Psoas muscle (tissue), 8 donors: ENCODE results near the gene SYTL2. TPM values are rescaled to one million over a fixed set of nuclear protein-coding genes. Genes with fewer than 3 reads are reported as not detected.
"Not testable (repeated sequence)": the region's sequence is repeated elsewhere in the genome, so short reads cannot be mapped to it uniquely, and the experiment has no call there.

Source experiments
- ATAC-seq, 4 donors: fragments of 200-7000 bp; cut with Tn5 transposase; one replicate each; pipeline ENCODE4 v1.9.1; 2020; ENCODE audit warnings: moderate library complexity in 3 of 4, mild to moderate bottlenecking in 2 of 4
- DNase-seq, 2 donors: peaks; one replicate each; pipeline ENCODE4 v3.0.0-alpha.2; 2020
- H3K27ac ChIP-seq: fragments of 200-600 bp; one replicate; pipeline ENCODE4 v1.8.0; 2022
- H3K27me3 ChIP-seq, 3 donors: fragments of 200-600 bp in 1 of 3; one replicate each; pipeline versions ENCODE4 v1.6.1 to v1.8.0; 2013 to 2022; ENCODE audit warnings: low read length in 2 of 3, mild to moderate bottlenecking in 2 of 3, moderate library complexity in 1 of 3; ENCODE audit not compliant: insufficient read depth in 3 of 3
- H3K36me3 ChIP-seq, 2 donors: fragments of 200-600 bp in 1 of 2; one replicate each; pipeline versions ENCODE4 v1.6.1 to v1.8.0; 2013 to 2022; ENCODE audit warnings: low read depth in 1 of 2, mild to moderate bottlenecking in 1 of 2, moderate library complexity in 1 of 2; ENCODE audit not compliant: insufficient read depth in 1 of 2
- H3K4me1 ChIP-seq: fragments of 200-600 bp; one replicate; pipeline ENCODE4 v1.8.0; 2022
- H3K4me3 ChIP-seq: fragments of 200-600 bp; one replicate; pipeline ENCODE4 v1.8.0; 2022; ENCODE audit warnings: mild to moderate bottlenecking
- H3K9me3 ChIP-seq: fragments of 200-600 bp; one replicate; pipeline ENCODE4 v1.8.0; 2022
- WGBS, 3 donors: extraction: QIAGEN DNeasy Blood & Tissue Kit; methylation state at CpG; one replicate each; pipeline versions ENCODE4 v1.1.6 to v1.1.7; 2013; 5-methylcytosine and 5-hydroxymethylcytosine counted together
- intact Hi-C, 2 donors: fragments of 100-400 bp; cut with DNase I; formaldehyde crosslinking; loops; one replicate each; pipeline versions ENCODE4 v1.11.0 to v1.14.2; 2022
- long read RNA-seq, 2 donors: library from polyadenylated mRNA; unstranded; transcript quantifications; one replicate each; pipeline ENCODE4 v2.0.0, GENCODE V29; 2021
- polyA plus RNA-seq, 3 donors: library from polyadenylated mRNA; stranded (reverse); fragments of 200-250 nt; gene quantifications; one replicate each; pipeline ENCODE4 v1.2.3, GENCODE V29; 2013
- total RNA-seq, 4 donors: library from RNA; stranded (reverse); fragmentation: NEBNext Ultra II Directional in 2 of 4; extraction: Animal tissue kit (Norgen Biotek cat#: 25700) in 2 of 4; gene quantifications; one replicate each; pipeline versions ENCODE4 v1.2.1 to v1.2.4, GENCODE V29; 2021 to 2023
- TF ChIP-seq, protein P1 (sequence below): fragments of 200-600 bp; IDR thresholded peaks from one replicate; pipeline ENCODE4 v1.8.0; 2022; ENCODE audit warnings: antibody characterized with exemption
- donor health status: healthy with polysubstance abuse.
- donor health status: DM: no; HTN: no; CAD: no; lungs with moderate emphysema.
- donor health status: Bipolar disorder and iron deficiency.
- donor health status: healthy.
- donor health status: DM: yes; HTN: yes; CAD: no.
- donor health status: DM: no; HTN: no; CAD: no.
- donor health status: DM: no; HTN: no; CAD: no.
- donor health status: DM: yes; HTN: yes; CAD: no.

SYTL2 gene, protein sequence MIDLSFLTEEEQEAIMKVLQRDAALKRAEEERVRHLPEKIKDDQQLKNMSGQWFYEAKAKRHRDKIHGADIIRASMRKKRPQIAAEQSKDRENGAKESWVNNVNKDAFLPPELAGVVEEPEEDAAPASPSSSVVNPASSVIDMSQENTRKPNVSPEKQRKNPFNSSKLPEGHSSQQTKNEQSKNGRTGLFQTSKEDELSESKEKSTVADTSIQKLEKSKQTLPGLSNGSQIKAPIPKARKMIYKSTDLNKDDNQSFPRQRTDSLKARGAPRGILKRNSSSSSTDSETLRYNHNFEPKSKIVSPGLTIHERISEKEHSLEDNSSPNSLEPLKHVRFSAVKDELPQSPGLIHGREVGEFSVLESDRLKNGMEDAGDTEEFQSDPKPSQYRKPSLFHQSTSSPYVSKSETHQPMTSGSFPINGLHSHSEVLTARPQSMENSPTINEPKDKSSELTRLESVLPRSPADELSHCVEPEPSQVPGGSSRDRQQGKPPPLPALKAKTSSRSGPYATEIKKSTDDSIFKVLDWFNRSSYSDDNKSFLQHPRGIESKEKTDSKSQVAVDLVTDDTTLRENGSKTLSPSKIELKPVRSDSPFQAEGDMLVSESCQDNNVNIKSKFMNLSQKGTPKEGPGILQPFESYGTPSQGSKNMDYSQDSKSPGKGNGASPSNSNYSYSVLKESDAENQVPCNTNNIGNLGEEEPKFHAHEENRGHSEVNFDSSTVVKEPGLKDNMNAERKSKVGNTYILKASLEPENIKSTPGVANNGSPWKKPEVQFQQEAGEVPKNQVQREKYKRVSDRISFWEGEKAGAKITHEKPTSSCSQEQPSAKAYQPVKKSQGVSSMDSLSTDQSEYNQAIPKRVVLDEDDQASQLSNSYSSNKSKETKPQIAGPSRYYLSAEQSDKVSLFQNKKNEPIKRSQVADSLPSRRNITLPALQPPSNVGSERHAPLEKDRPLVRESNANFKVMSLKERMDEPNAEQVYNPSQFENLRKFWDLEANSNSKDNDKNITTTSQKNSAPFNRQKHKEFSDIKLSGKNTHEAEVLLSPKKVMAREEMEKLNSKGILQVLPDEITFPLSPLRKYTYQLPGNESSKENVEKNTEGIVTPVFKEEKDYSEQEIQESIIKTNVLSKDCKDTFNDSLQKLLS (N-terminal part only)
- total RNA-seq (1 to 10 TPM; 3.2 to 5.6 (median 5.1) TPM), polyA plus RNA-seq (1 to 10 TPM; 1.7 to 4.8 (median 2.3) TPM)
- long read RNA-seq, donor 1 = 0 reads
- long read RNA-seq, donor 2, partial matches to known transcripts = 3 of 3 reads
- long read RNA-seq, donor 2, other reads (novel, unspliced or antisense) = 0 of 3 reads

DNA sequence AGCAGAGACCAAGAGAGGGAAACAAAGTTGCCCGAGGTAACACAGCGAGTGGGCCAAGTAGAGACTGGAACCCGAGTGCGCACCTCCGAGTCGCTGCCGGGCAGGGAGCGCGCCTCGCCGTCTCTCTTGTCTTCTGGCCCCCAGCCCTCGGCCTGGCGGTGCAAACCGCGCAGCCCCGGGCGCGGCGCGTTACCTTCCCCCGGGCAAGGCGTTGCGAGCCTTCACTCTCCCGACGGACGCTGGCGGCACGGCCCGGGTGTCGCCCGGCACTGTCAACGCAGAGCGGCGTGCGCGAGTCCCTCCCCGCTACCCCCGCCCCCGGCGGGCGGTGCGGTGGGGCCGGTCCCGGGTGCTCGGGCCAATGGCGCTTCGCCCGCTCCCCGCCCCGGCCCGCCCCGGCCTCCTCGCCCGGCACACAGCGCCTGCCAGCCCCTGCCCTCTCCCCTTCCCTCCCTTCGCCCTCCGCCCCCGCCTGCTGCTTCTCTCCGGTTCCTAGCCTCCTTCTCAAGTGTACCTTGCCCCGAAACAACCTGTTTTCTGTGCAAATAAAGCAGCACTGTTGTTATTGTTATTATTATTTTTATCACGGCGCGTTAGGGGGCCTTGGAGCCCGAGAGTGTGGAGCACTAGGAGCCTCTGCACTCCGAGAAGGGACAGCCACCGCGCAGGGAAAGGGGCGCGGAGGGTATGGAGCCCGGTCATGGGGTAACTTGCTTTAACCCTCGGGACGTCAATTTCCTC lies at the start of gene SYTL2:
SYTL2 (minus strand) TSS at position 271 of the 741 bp plus-strand sequence. CDS start 53,416 bp downstream, outside the sequence.
- Histone ChIP-seq H3K27me3 (no peaks in the 10 kb centered on the region), H3K9me3 (no peaks in the 10 kb centered on the region), H3K36me3 (no peaks in the 10 kb centered on the region), H3K4me1 (no peaks in the 10 kb centered on the region), H3K4me3 (peak within 1 kb of the TSS; percentile 79), H3K27ac (peak within 1 kb of the TSS; percentile 26)
- ATAC-seq (peak; percentile 93 to 98 (median 96)), DNase-seq (peak; percentile 74 to 85)
- intact Hi-C loops = loop anchor here in 1 of 2 donors (10.0 kb wide), 1 partner anchor 216 kb away; no protein-coding TSS in a partner anchor
- TF ChIP-seq, protein P1, sequence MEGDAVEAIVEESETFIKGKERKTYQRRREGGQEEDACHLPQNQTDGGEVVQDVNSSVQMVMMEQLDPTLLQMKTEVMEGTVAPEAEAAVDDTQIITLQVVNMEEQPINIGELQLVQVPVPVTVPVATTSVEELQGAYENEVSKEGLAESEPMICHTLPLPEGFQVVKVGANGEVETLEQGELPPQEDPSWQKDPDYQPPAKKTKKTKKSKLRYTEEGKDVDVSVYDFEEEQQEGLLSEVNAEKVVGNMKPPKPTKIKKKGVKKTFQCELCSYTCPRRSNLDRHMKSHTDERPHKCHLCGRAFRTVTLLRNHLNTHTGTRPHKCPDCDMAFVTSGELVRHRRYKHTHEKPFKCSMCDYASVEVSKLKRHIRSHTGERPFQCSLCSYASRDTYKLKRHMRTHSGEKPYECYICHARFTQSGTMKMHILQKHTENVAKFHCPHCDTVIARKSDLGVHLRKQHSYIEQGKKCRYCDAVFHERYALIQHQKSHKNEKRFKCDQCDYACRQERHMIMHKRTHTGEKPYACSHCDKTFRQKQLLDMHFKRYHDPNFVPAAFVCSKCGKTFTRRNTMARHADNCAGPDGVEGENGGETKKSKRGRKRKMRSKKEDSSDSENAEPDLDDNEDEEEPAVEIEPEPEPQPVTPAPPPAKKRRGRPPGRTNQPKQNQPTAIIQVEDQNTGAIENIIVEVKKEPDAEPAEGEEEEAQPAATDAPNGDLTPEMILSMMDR = peak; percentile 8
- 1% methylated on average over 35 to 71 of the region's 72 CpGs for WGBS, 3 donors

- H3K9me3 ChIP-seq, ATAC-seq, DNase-seq, H3K4me3 ChIP-seq, H3K36me3 ChIP-seq, H3K27me3 ChIP-seq, H3K27ac ChIP-seq, H3K4me1 ChIP-seq: not testable (repeated sequence)
- intact Hi-C loops = loop anchor here (5.0 kb wide), 1 partner anchor 358 kb away; no protein-coding TSS in a partner anchor
Measured at GRCh38 chr11:85859541-85859940, 48.6 kb upstream of the SYTL2 start.

GRCh38 chr11:85857098-85857497 lies 46.2 kb upstream of the SYTL2 start:
- intact Hi-C loops = loop anchor here (5.0 kb wide), 1 partner anchor 360 kb away; no protein-coding TSS in a partner anchor
- H3K9me3 ChIP-seq = no peaks in the 10 kb centered on the region
- H3K27me3 ChIP-seq = no peaks in the 10 kb centered on the region
- DNase-seq = no peak
- no peaks in the 10 kb centered on the region for H3K36me3 ChIP-seq
- no peak overlapping the region for H3K4me3 ChIP-seq
- H3K4me1 ChIP-seq = no peaks in the 10 kb centered on the region
- H3K27ac ChIP-seq = no peak overlapping the region
- 87 to 96% (median 94%) methylated on average over 10 of the region's 10 CpGs for WGBS, 3 donors
- ATAC-seq = no peak
- TF ChIP-seq, protein P1 = no peak

GRCh38 chr11:85855341-85855656 lies 44.4 kb upstream of the SYTL2 start, which contains the start of gene CCDC83:
Gene CCDC83 (plus strand): TSS chr11:85855383. CDS start chr11:85865124, 9,741 bp downstream.
- DNase-seq (no peak), ATAC-seq (no peak)
- H3K27ac ChIP-seq = peak within 1 kb of the TSS; percentile 94
- H3K4me1 ChIP-seq = no peaks in the 10 kb centered on the region
- TF ChIP-seq, protein P1 = no peak
- H3K36me3 ChIP-seq = no peaks in the 10 kb centered on the region
- no peaks in the 10 kb centered on the region for H3K27me3 ChIP-seq
- no peaks in the 10 kb centered on the region for H3K9me3 ChIP-seq
- H3K4me3 ChIP-seq = peak within 1 kb of the TSS; percentile 72
- 38 to 39% (median 39%) methylated on average over 13 of the region's 13 CpGs for WGBS, 3 donors
- intact Hi-C loops = loop anchor here (5.0 kb wide), 1 partner anchor 362 kb away; no protein-coding TSS in a partner anchor
